Endothelial cell of umbilical vein (primary cell): ENCODE measurements around the gene RFX6. TPM values are rescaled to one million over a fixed set of nuclear protein-coding genes. Genes with fewer than 3 reads are reported as not detected.

ENCODE experiments used
- BruUV-seq: library from RNA; stranded (reverse); fragments of 400-500 nt; replicated peaks from 2 replicates; lab custom pipeline; 2021; lab: Mats Ljungman, UMichigan
- CTCF ChIA-PET: fragments of 300-600, 350-600 bp; sonication (Branson Sonifier 250); formaldehyde crosslinking; loops from one replicate; lab custom pipeline; 2021; ENCODE audit warnings: antibody characterized with exemption, inconsistent platforms; lab: Charles Lee
- POLR2A ChIA-PET: fragments of 300-600, 350-600 bp; sonication (Branson Sonifier 250); formaldehyde crosslinking; loops from one replicate; lab custom pipeline; 2021; ENCODE audit warnings: antibody characterized with exemption, inconsistent platforms; lab: Charles Lee
- DNase-seq: peaks from one replicate; pipeline ENCODE4 v3.0.0-alpha.2; 2011; ENCODE audit warnings: low read depth, low spot score
- FAIRE-seq: peaks from 2 replicates; lab custom pipeline; 2011; peaks lifted over from hg19 to GRCh38; lab: Jason Lieb, UNC
- H2AFZ ChIP-seq: 2 replicates; pipeline ENCODE4 v1.6.0; 2012; ENCODE audit warnings: low read depth, low read length, control low read depth, inconsistent platforms
- H3K27ac ChIP-seq: 2 replicates; pipeline ENCODE4 v1.5.1; 2011; ENCODE audit warnings: low read depth, mild to moderate bottlenecking, control low read depth, low read length, moderate library complexity; ENCODE audit not compliant: insufficient read depth
- H3K27me3 ChIP-seq, 2 experiments: 2 replicates each; pipeline versions ENCODE4 v1.6.0 to v1.6.1; 2011; ENCODE audit warnings: low read length in 2 of 2, mixed read lengths in 1 of 2; ENCODE audit not compliant: control insufficient read depth in 2 of 2, insufficient read depth in 2 of 2
- H3K36me3 ChIP-seq, 2 experiments: 2 replicates in 1 of 2; 3 replicates in 1 of 2; pipeline ENCODE4 v1.5.1; 2011; ENCODE audit warnings: low read length in 2 of 2, mild to moderate bottlenecking in 1 of 2, moderate library complexity in 1 of 2; ENCODE audit not compliant: control insufficient read depth in 2 of 2, insufficient read depth in 2 of 2; ENCODE audit errors: extremely low read depth in 1 of 2
- H3K4me1 ChIP-seq: 3 replicates; pipeline ENCODE4 v1.5.1; 2011; ENCODE audit warnings: mild to moderate bottlenecking, low read length; ENCODE audit not compliant: control insufficient read depth, insufficient read depth; ENCODE audit errors: extremely low read depth
- H3K4me2 ChIP-seq: 2 replicates; pipeline ENCODE4 v1.6.1; 2011; ENCODE audit warnings: low read length, control low read depth, mixed read lengths; ENCODE audit not compliant: insufficient read depth
- H3K4me3 ChIP-seq, 3 experiments: fragments of 200-600 bp in 1 of 3; sonication (generic), shearing (Covaris generic) in 1 of 3; replicated peaks in 1 of 3; 2 replicates each; pipeline ENCODE4 v1.5.1; 2011 to 2016; ENCODE audit warnings: control low read depth in 3 of 3, low read length in 3 of 3, mild to moderate bottlenecking in 2 of 3, inconsistent platforms in 1 of 3, low read depth in 1 of 3, moderate library complexity in 1 of 3; ENCODE audit not compliant: insufficient read depth in 1 of 3
- H3K79me2 ChIP-seq: 2 replicates; pipeline ENCODE4 v1.6.0; 2012; ENCODE audit warnings: low read length, inconsistent platforms; ENCODE audit not compliant: control insufficient read depth, insufficient read depth
- H3K9ac ChIP-seq: replicated peaks from 2 replicates; pipeline ENCODE3; 2011; ENCODE audit warnings: low read length, control low read depth; ENCODE audit not compliant: insufficient read depth; ENCODE audit errors: extremely low read depth
- H3K9me1 ChIP-seq: replicated peaks from 3 replicates; pipeline ENCODE4 v1.6.0; 2011; ENCODE audit warnings: mild to moderate bottlenecking, low read length; ENCODE audit not compliant: control insufficient read depth, insufficient read depth; ENCODE audit errors: extremely low read depth
- H3K9me3 ChIP-seq: replicated peaks from 2 replicates; pipeline ENCODE4 v1.5.1; 2012; ENCODE audit warnings: low read length, inconsistent platforms; ENCODE audit not compliant: control insufficient read depth, insufficient read depth
- H4K20me1 ChIP-seq: replicated peaks from 2 replicates; pipeline ENCODE3; 2011; ENCODE audit warnings: mild to moderate bottlenecking, low read length; ENCODE audit not compliant: control insufficient read depth, insufficient read depth; ENCODE audit errors: extremely low read depth
- EZH2 ChIP-seq: IDR thresholded peaks from 2 replicates; pipeline ENCODE4 v1.6.1; 2012; ENCODE audit warnings: borderline replicate concordance, low read depth, mild to moderate bottlenecking, moderate library complexity, low read length, inconsistent platforms; ENCODE audit not compliant: severe bottlenecking
- FOS ChIP-seq: IDR thresholded peaks from 2 replicates; pipeline ENCODE4 v1.6.1; 2011; ENCODE audit warnings: mild to moderate bottlenecking, low read length, moderate library complexity, borderline replicate concordance; ENCODE audit not compliant: insufficient read depth
- GATA2 ChIP-seq: IDR thresholded peaks from 2 replicates; pipeline ENCODE4 v1.7.0; 2011; ENCODE audit warnings: low read depth, mild to moderate bottlenecking, moderate library complexity, mixed read lengths, low read length; ENCODE audit not compliant: insufficient read length, insufficient read depth
- JUN ChIP-seq: IDR thresholded peaks from 2 replicates; pipeline ENCODE4 v1.6.1; 2011; ENCODE audit warnings: borderline replicate concordance, low read depth; ENCODE audit not compliant: insufficient read length, insufficient read depth
- MAX ChIP-seq: IDR thresholded peaks from 2 replicates; pipeline ENCODE4 v1.6.1; 2011; ENCODE audit not compliant: insufficient read depth, insufficient read length
- MYC ChIP-seq: IDR thresholded peaks from one replicate; pipeline ENCODE4 v1.6.1; 2011; ENCODE audit warnings: mild to moderate bottlenecking, low read depth, low read length
- POLR2A ChIP-seq: IDR thresholded peaks from 2 replicates; pipeline ENCODE4 v1.6.1; 2012; ENCODE audit warnings: low read depth, mild to moderate bottlenecking, control low read depth, low read length
- POLR2AphosphoS5 ChIP-seq: IDR thresholded peaks from 2 replicates; pipeline ENCODE4 v1.6.1; 2012; ENCODE audit warnings: low read depth, mild to moderate bottlenecking, control low read depth, low read length, moderate library complexity; ENCODE audit not compliant: insufficient read depth
- dilution Hi-C: fragments of 300-500 bp; cut with MboI; formaldehyde crosslinking; loops from one replicate; pipeline ENCODE4 v1.15.0; 2019; ENCODE audit warnings: low sequenced_read_pairs; ENCODE audit not compliant: extremely low pct_ligation_motif_present
- intact Hi-C: fragments of 100-400 bp; cut with micrococcal nuclease; formaldehyde crosslinking; loops from one replicate; pipeline ENCODE4 v1.10.0; 2022
- polyA plus RNA-seq, 4 experiments: library from polyadenylated mRNA; depleted of rRNA in 3 of 4; stranded (reverse) in 3 of 4; unstranded in 1 of 4; fragments of >200 nt; gene quantifications; 2 replicates each; pipeline versions ENCODE4 v1.2.1 to v1.2.3, GENCODE V29; 2011 to 2012; ENCODE audit warnings: missing spikeins in 1 of 4
- total RNA-seq: library from RNA; stranded (reverse); gene quantifications from 2 replicates; pipeline ENCODE4 v1.2.3, GENCODE V29; 2021
- TF ChIP-seq, protein P1 (sequence below), 2 donors: IDR thresholded peaks; 1 replicate in 1 of 2; 2 replicates in 1 of 2; pipeline ENCODE4 v1.5.1; 2011; ENCODE audit warnings: low read length in 2 of 2, mild to moderate bottlenecking in 2 of 2, moderate library complexity in 2 of 2, control low read depth in 1 of 2, inconsistent platforms in 1 of 2, low read depth in 1 of 2; ENCODE audit not compliant: insufficient read depth in 1 of 2; ENCODE audit errors: extremely low read depth in 1 of 2

The RFX6 gene
- total and polyA plus RNA-seq, 2 donors (not counting 3 experiments of a cell fraction or from before 2014, with no cell fraction given) = not detected

DNA sequence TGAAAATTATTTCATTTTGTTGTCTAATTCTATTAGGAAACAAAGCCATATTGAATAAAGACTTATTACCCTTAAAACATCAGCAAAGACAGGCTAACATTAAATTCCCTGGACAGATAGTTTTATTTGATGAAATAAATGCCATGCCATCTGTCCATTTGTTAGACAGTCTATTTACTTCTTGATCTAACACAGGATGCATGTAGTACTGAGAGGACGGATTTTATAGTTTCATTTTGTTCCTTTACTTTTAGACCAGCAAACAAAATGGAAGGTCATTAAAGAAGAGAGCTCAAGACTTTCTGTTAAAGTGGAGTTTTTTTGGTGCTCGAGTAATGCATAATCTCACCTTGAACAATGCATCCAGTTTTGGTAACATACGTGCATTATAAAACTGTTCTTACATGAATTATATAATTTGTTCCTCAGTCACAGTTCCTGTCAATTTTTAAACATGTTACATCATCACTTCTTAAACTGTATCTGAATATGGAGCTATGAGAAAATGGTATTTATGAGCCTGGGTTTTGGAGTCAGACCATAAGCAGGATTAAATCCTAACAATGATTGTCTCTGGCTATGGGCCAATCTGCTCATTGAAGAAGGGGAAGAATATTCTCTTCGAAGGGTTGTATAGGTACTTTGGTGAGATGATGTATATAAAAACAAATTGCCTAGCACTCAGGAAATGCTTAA, 46.0 kb downstream of the RFX6 start:
- no peaks in the 10 kb centered on the region for H3K9me1 ChIP-seq
- no peak overlapping the region for H3K9ac ChIP-seq
- dilution Hi-C loops (no loop called here), intact Hi-C loops (no loop called here)
- FAIRE-seq = no peak
- no peaks in the 10 kb centered on the region for H3K9me3 ChIP-seq
- no peak overlapping the region for H3K27ac ChIP-seq
- no peaks in the 10 kb centered on the region for H4K20me1 ChIP-seq
- no peak overlapping the region for H3K4me2 ChIP-seq
- H3K4me1 ChIP-seq = no peaks in the 10 kb centered on the region
- no peak for TF ChIP-seq GATA2
- TF ChIP-seq, protein P1, sequence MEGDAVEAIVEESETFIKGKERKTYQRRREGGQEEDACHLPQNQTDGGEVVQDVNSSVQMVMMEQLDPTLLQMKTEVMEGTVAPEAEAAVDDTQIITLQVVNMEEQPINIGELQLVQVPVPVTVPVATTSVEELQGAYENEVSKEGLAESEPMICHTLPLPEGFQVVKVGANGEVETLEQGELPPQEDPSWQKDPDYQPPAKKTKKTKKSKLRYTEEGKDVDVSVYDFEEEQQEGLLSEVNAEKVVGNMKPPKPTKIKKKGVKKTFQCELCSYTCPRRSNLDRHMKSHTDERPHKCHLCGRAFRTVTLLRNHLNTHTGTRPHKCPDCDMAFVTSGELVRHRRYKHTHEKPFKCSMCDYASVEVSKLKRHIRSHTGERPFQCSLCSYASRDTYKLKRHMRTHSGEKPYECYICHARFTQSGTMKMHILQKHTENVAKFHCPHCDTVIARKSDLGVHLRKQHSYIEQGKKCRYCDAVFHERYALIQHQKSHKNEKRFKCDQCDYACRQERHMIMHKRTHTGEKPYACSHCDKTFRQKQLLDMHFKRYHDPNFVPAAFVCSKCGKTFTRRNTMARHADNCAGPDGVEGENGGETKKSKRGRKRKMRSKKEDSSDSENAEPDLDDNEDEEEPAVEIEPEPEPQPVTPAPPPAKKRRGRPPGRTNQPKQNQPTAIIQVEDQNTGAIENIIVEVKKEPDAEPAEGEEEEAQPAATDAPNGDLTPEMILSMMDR (IDR thresholded peaks at IDR 0.05; ENCODE audit: extremely low read depth in 1 of 2, insufficient read depth in 1 of 2, low read depth in 1 of 2, low read length in 2 of 2) = no peak
- no peak for TF ChIP-seq POLR2A
- no peak for TF ChIP-seq JUN
- no peak for TF ChIP-seq POLR2AphosphoS5
- TF ChIP-seq FOS = no peak
- TF ChIP-seq MYC = no peak
- no peak for TF ChIP-seq MAX
- no peak for TF ChIP-seq EZH2
- CTCF ChIA-PET = no interaction called here
- H2AFZ ChIP-seq = no peak overlapping the region
- no peaks in the 10 kb centered on the region for H3K79me2 ChIP-seq
- no peak overlapping the region for H3K4me3 ChIP-seq
- H3K36me3 ChIP-seq = no peaks in the 10 kb centered on the region
- no peak for DNase-seq
- BruUV-seq = no TSS peak
- POLR2A ChIA-PET = no interaction called here
- H3K27me3 ChIP-seq = peaks cover 0 to 4% of the 10 kb centered on the region in 2 experiments
